Ovary (tissue), 9 donors: Measurements from ENCODE around the gene UBE3D. TPM values are rescaled to one million over a fixed set of nuclear protein-coding genes. Genes with fewer than 3 reads are reported as not detected.

Source experiments
- DNase-seq, 5 donors: peaks; one replicate each; pipeline ENCODE4 v3.0.0-alpha.2; 2019 to 2020
- H3K27ac ChIP-seq, 2 donors: fragments of 200-600 bp; one replicate each; pipeline versions ENCODE4 v1.5.1 to v1.8.0; 2019 to 2022
- H3K27me3 ChIP-seq: fragments of 200-600 bp; one replicate; pipeline ENCODE4 v1.8.0; 2022
- H3K36me3 ChIP-seq: fragments of 200-600 bp; sonication (generic); one replicate; pipeline ENCODE4 v1.5.1; 2019
- H3K4me1 ChIP-seq: one replicate; pipeline ENCODE4 v1.8.1; 2013; ENCODE audit warnings: mild to moderate bottlenecking, moderate library complexity; ENCODE audit not compliant: insufficient read depth
- H3K4me3 ChIP-seq: fragments of 200-600 bp; sonication (generic); one replicate; pipeline ENCODE4 v1.5.1; 2017
- H3K9me3 ChIP-seq, 2 donors: fragments of 200-600 bp in 1 of 2; sonication (generic) in 1 of 2; one replicate each; pipeline versions ENCODE4 v1.5.1 to v1.8.1; 2013 to 2019; ENCODE audit warnings: mild to moderate bottlenecking in 1 of 2, moderate library complexity in 1 of 2
- EP300 ChIP-seq: sonication (generic); formaldehyde crosslinking; IDR thresholded peaks from one replicate; pipeline ENCODE4 v1.6.1; 2017; ENCODE audit warnings: antibody characterized with exemption
- POLR2A ChIP-seq: fragments of 450-650 bp; IDR thresholded peaks from one replicate; pipeline ENCODE4 v1.6.1; 2017; ENCODE audit warnings: antibody characterized with exemption, mild to moderate bottlenecking, moderate library complexity
- WGBS, 3 donors: extraction: QIAGEN DNeasy Blood & Tissue Kit in 1 of 3; methylation state at CpG; one replicate each; pipeline versions ENCODE4 v1.1.5 to v1.1.7; 2013 to 2017; 5-methylcytosine and 5-hydroxymethylcytosine counted together
- intact Hi-C, 4 donors: fragments of 100-400 bp; cut with DNase I; formaldehyde crosslinking; loops; one replicate each; pipeline versions ENCODE4 v1.11.0 to v1.15.1; 2022 to 2023
- polyA plus RNA-seq, 2 donors: library from polyadenylated mRNA; stranded (reverse); fragments of 200-250 nt in 1 of 2; fragments of 350-450 nt in 1 of 2; fragmentation: Illumina TruSeq in 1 of 2; extraction: RNeasy Lipid Tissue Mini Kit (QIAGEN cat#74804) in 1 of 2; gene quantifications; one replicate each; pipeline ENCODE4 v1.2.3, GENCODE V29; 2013 to 2014
- total RNA-seq, 7 donors: library from RNA; depleted of rRNA in 2 of 7; stranded (reverse); fragments of >200 nt in 2 of 7; fragmentation: NEBNext Ultra II Directional in 3 of 7; extraction: Animal tissue kit (Norgen Biotek cat#: 25700) in 3 of 7; gene quantifications; one replicate each; pipeline versions ENCODE4 v1.1.0 to v1.2.4, GENCODE V29; 2016 to 2023
- TF ChIP-seq, protein P1 (sequence below), 3 donors: fragments of 450-650 bp in 2 of 3; fragments of 200-600 bp in 1 of 3; IDR thresholded peaks; one replicate each; pipeline versions ENCODE4 v1.5.1 to v1.8.0; 2016 to 2022; ENCODE audit warnings: antibody characterized with exemption in 3 of 3, mild to moderate bottlenecking in 1 of 3
- donor health status: DM: no; HTN: no; CAD: no; lungs with moderate emphysema.
- donor health status: DM: no; HTN: no; CAD: no.
- donor health status: Bipolar disorder and iron deficiency.
- donor health status: DM: yes; HTN: yes; CAD: no.
- donor health status: DM: no; HTN: no; CAD: no.
- donor health status: DM: yes; HTN: yes; CAD: no.

Gene UBE3D
- total and polyA plus RNA-seq, 9 donors, result 3.3 to 13.1 (median 5.9) TPM

DNA sequence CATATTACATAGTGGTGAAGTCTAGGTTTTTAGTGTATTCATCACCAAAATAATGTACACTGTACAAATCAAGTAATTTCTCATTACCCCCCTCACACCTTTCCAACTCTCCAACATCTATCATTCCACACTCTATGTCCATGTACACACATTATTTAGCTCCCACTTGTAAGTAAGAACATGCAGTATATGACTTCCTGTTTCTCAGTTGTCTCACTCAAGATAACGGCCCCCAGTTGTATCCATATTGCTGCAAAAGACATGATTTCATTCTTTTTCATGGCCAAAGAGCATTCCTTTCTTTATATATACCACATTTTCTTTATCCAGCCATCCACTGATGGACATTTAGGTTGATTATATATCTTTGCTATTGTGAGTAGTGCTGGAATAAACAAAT, 86.0 kb downstream of the UBE3D start:
- DNase-seq, result no peak
- Histone ChIP-seq H3K4me3 (no peak overlapping the region), H3K27ac (no peak overlapping the region), H3K9me3 (no peaks in the 10 kb centered on the region), H3K36me3 (no peaks in the 10 kb centered on the region), H3K4me1 (no peaks in the 10 kb centered on the region), H3K27me3 (no peaks in the 10 kb centered on the region)
- WGBS, 3 donors, result 83 to 90% (median 88%) methylated on average over 1 of the region's 1 CpG
- TF ChIP-seq, protein P1, sequence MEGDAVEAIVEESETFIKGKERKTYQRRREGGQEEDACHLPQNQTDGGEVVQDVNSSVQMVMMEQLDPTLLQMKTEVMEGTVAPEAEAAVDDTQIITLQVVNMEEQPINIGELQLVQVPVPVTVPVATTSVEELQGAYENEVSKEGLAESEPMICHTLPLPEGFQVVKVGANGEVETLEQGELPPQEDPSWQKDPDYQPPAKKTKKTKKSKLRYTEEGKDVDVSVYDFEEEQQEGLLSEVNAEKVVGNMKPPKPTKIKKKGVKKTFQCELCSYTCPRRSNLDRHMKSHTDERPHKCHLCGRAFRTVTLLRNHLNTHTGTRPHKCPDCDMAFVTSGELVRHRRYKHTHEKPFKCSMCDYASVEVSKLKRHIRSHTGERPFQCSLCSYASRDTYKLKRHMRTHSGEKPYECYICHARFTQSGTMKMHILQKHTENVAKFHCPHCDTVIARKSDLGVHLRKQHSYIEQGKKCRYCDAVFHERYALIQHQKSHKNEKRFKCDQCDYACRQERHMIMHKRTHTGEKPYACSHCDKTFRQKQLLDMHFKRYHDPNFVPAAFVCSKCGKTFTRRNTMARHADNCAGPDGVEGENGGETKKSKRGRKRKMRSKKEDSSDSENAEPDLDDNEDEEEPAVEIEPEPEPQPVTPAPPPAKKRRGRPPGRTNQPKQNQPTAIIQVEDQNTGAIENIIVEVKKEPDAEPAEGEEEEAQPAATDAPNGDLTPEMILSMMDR (IDR thresholded peaks at IDR 0.05), result no peak
- TF ChIP-seq EP300 (no peak), POLR2A (no peak)
- intact Hi-C loops, result no loop called here

GRCh38 chr6:82978362-82978945, 87.2 kb downstream of the UBE3D start:
- no peak overlapping the region for H3K4me3 ChIP-seq
- intact Hi-C loops, result no loop called here
- no peak for TF ChIP-seq EP300
- TF ChIP-seq, protein P1 (IDR thresholded peaks at IDR 0.05), result no peak
- H3K36me3 ChIP-seq, result no peaks in the 10 kb centered on the region
- no peaks in the 10 kb centered on the region for H3K9me3 ChIP-seq
- DNase-seq, result no peak
- no peak overlapping the region for H3K27ac ChIP-seq
- no peaks in the 10 kb centered on the region for H3K4me1 ChIP-seq
- H3K27me3 ChIP-seq, result no peaks in the 10 kb centered on the region
- 35 to 53% (median 37%) methylated on average over 3 of the region's 3 CpGs for WGBS, 3 donors

- 94 to 96% (median 95%) methylated on average over 1 of the region's 1 CpG for WGBS, 3 donors
- TF ChIP-seq POLR2A (no peak), EP300 (no peak)
- TF ChIP-seq, protein P1 (IDR thresholded peaks at IDR 0.05), result no peak
- Histone ChIP-seq H3K27ac (no peak overlapping the region), H3K4me3 (no peak overlapping the region), H3K36me3 (no peaks in the 10 kb centered on the region), H3K9me3 (no peaks in the 10 kb centered on the region), H3K27me3 (no peaks in the 10 kb centered on the region), H3K4me1 (no peaks in the 10 kb centered on the region)
- DNase-seq, result no peak
- intact Hi-C loops, result no loop called here
Measured at GRCh38 chr6:82976179-82976578, 89.5 kb downstream of the UBE3D start.

DNA sequence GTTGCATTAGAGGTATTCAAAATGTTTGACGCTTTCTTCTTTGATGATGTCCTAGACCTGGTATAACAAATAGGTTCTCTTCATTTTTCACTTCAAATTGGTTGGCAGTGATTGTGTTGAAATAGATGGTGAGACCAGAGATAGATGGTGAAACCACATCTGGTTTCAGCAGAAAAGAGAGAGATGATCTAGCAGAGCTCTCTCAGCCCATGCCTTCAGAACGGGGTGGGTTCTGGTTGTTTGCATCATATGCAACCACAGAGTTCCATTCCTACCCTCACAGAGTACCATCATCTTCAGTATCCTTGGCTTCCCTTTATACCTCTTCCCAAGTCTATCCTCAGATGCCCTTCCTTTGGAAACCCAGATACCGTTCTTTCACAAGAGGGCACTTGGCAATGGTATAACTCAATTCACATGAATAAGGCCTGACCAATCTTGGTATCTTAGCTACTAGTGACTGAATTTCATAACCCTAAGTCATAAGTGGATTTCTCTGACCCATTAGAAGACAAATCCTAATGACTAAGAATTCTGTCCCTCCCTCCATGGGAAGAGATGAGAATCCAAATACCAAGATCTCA, 93.7 kb downstream of the UBE3D start:
- TF ChIP-seq, protein P1 (IDR thresholded peaks at IDR 0.05), result no peak
- TF ChIP-seq EP300 (no peak), POLR2A (no peak)
- WGBS, 3 donors, result 96 to 98% (median 98%) methylated on average over 3 of the region's 3 CpGs
- no peak for DNase-seq
- intact Hi-C loops, result no loop called here
- no peaks in the 10 kb centered on the region for H3K27me3 ChIP-seq
- no peak overlapping the region for H3K4me3 ChIP-seq
- H3K36me3 ChIP-seq, result no peaks in the 10 kb centered on the region
- H3K9me3 ChIP-seq, result no peaks in the 10 kb centered on the region
- H3K4me1 ChIP-seq, result no peaks in the 10 kb centered on the region
- H3K27ac ChIP-seq, result no peak overlapping the region
